Vagina (tissue), 2 donors: ENCODE measurements around the gene FOXC2. TPM values are rescaled to one million over a fixed set of nuclear protein-coding genes. Genes with fewer than 3 reads are reported as not detected.

Experiments used
- DNase-seq, 2 donors: peaks; one replicate each; pipeline ENCODE4 v3.0.0-alpha.2; 2017; ENCODE audit errors: extremely low spot score in 2 of 2
- H3K27ac ChIP-seq: fragments of 200-600 bp; sonication (generic); one replicate; pipeline ENCODE4 v1.5.1; 2019
- H3K27me3 ChIP-seq: fragments of 200-600 bp; sonication (generic); one replicate; pipeline ENCODE4 v1.5.1; 2019
- H3K36me3 ChIP-seq, 2 donors: fragments of 200-600 bp; sonication (generic); one replicate each; pipeline ENCODE4 v1.5.1; 2017 to 2019
- H3K4me1 ChIP-seq: fragments of 200-600 bp; sonication (generic); one replicate; pipeline ENCODE4 v1.5.1; 2019
- H3K4me3 ChIP-seq, 2 donors: fragments of 200-600 bp; sonication (generic); 1 replicate in 1 of 2; 2 replicates in 1 of 2; pipeline ENCODE4 v1.5.1; 2016 to 2019
- H3K9me3 ChIP-seq: fragments of 200-600 bp; sonication (generic); one replicate; pipeline ENCODE4 v1.5.1; 2019
- CTCF ChIP-seq, 3 experiments: fragments of 450-650 bp in 2 of 3; fragments of 200-600 bp in 1 of 3; sonication (generic) in 1 of 3; IDR thresholded peaks; one replicate each; pipeline ENCODE4 v1.5.1; 2017 to 2019; ENCODE audit warnings: antibody characterized with exemption in 3 of 3, mild to moderate bottlenecking in 2 of 3, moderate library complexity in 2 of 3
- POLR2A ChIP-seq, 2 donors: fragments of 450-650 bp; IDR thresholded peaks; one replicate each; pipeline ENCODE4 v1.6.1; 2017; ENCODE audit warnings: antibody characterized with exemption in 2 of 2, mild to moderate bottlenecking in 2 of 2, moderate library complexity in 2 of 2
- POLR2AphosphoS5 ChIP-seq, 2 donors: sonication (generic); formaldehyde crosslinking; IDR thresholded peaks; one replicate each; pipeline ENCODE4 v1.9.0; 2017; ENCODE audit warnings: antibody characterized with exemption in 2 of 2, mild to moderate bottlenecking in 2 of 2, low read depth in 1 of 2; ENCODE audit not compliant: insufficient read depth in 1 of 2
- intact Hi-C: fragments of 100-400 bp; cut with DNase I; formaldehyde crosslinking; loops from one replicate; pipeline ENCODE4 v1.15.1; 2023
- total RNA-seq: library from RNA; depleted of rRNA; stranded (reverse); fragments of >200 nt; gene quantifications from one replicate; pipeline ENCODE4 v1.2.3, GENCODE V29; 2016

The FOXC2 gene
- total RNA-seq, 1 donor from 2014 or later: 2.7 TPM

- H3K27ac ChIP-seq: no peak overlapping the region
- no peak for TF ChIP-seq POLR2AphosphoS5 (IDR thresholded peaks at IDR 0.05; ENCODE audit: insufficient read depth in 1 of 2, low read depth in 1 of 2)
- TF ChIP-seq POLR2A (IDR thresholded peaks at IDR 0.05): no peak
- no peak for TF ChIP-seq CTCF (IDR thresholded peaks at IDR 0.05)
- no peaks in the 10 kb centered on the region for H3K4me1 ChIP-seq
- no peaks in the 10 kb centered on the region for H3K36me3 ChIP-seq
- no peak for DNase-seq
- H3K9me3 ChIP-seq: no peaks in the 10 kb centered on the region
- H3K4me3 ChIP-seq: no peak overlapping the region
- no peaks in the 10 kb centered on the region for H3K27me3 ChIP-seq
- intact Hi-C loops: no loop called here
These were observed 29.5 kb downstream of the FOXC2 start for GRCh38 chr16:86595983-86596605.

- Histone ChIP-seq H3K36me3 (no peaks in the 10 kb centered on the region), H3K27me3 (no peaks in the 10 kb centered on the region)
- DNase-seq: no peak
These were observed 30.7 kb downstream of the FOXC2 start for GRCh38 chr16:86597126-86597879.

GRCh38 chr16:86597880-86598606 lies 31.4 kb downstream of the FOXC2 start:
- H3K27me3 ChIP-seq: no peaks in the 10 kb centered on the region

More at GRCh38 chr16:86597126-86597879, 30.7 kb downstream of the FOXC2 start:
- Histone ChIP-seq H3K27ac (no peak overlapping the region), H3K4me1 (no peaks in the 10 kb centered on the region), H3K9me3 (no peaks in the 10 kb centered on the region), H3K4me3 (no peak overlapping the region)
- intact Hi-C loops: no loop called here
- TF ChIP-seq POLR2A (IDR thresholded peaks at IDR 0.05): no peak
- no peak for TF ChIP-seq CTCF (IDR thresholded peaks at IDR 0.05)
- no peak for TF ChIP-seq POLR2AphosphoS5 (IDR thresholded peaks at IDR 0.05; ENCODE audit: insufficient read depth in 1 of 2, low read depth in 1 of 2)

GRCh38 chr16:86598607-86599565 lies 32.3 kb downstream of the FOXC2 start:
- no peak for DNase-seq
- H3K4me3 ChIP-seq: no peak overlapping the region
- H3K4me1 ChIP-seq: no peaks in the 10 kb centered on the region
- H3K9me3 ChIP-seq: no peaks in the 10 kb centered on the region
- intact Hi-C loops: no loop called here
- H3K27me3 ChIP-seq: no peaks in the 10 kb centered on the region
- H3K27ac ChIP-seq: no peak overlapping the region
- TF ChIP-seq POLR2A (IDR thresholded peaks at IDR 0.05) (no peak), POLR2AphosphoS5 (IDR thresholded peaks at IDR 0.05; ENCODE audit: insufficient read depth in 1 of 2, low read depth in 1 of 2) (no peak), CTCF (IDR thresholded peaks at IDR 0.05) (no peak)
- H3K36me3 ChIP-seq: no peaks in the 10 kb centered on the region

More at GRCh38 chr16:86597880-86598606, 31.4 kb downstream of the FOXC2 start:
- no peak for DNase-seq
- Histone ChIP-seq H3K27ac (no peak overlapping the region), H3K4me3 (no peak overlapping the region), H3K9me3 (no peaks in the 10 kb centered on the region), H3K4me1 (no peaks in the 10 kb centered on the region), H3K36me3 (no peaks in the 10 kb centered on the region)
- intact Hi-C loops: no loop called here
- TF ChIP-seq POLR2A (IDR thresholded peaks at IDR 0.05) (no peak), CTCF (IDR thresholded peaks at IDR 0.05) (no peak), POLR2AphosphoS5 (IDR thresholded peaks at IDR 0.05; ENCODE audit: insufficient read depth in 1 of 2, low read depth in 1 of 2) (no peak)
